Thyroid gland (tissue), 4 donors: ENCODE data around the gene ABCC8. TPM values are rescaled to one million over a fixed set of nuclear protein-coding genes. Genes with fewer than 3 reads are reported as not detected.

Source experiments
- DNase-seq, 2 donors: peaks; one replicate each; pipeline ENCODE4 v3.0.0-alpha.2; 2019
- H3K27ac ChIP-seq, 3 donors: fragments of 200-600 bp; sonication (generic); 1 replicate in 2 of 3; 2 replicates in 1 of 3; pipeline ENCODE4 v1.5.1; 2016 to 2019; ENCODE audit warnings: mild to moderate bottlenecking in 1 of 3, moderate library complexity in 1 of 3
- H3K27me3 ChIP-seq: fragments of 200-600 bp; sonication (generic); one replicate; pipeline ENCODE4 v1.5.1; 2019
- H3K36me3 ChIP-seq, 2 donors: fragments of 200-600 bp; sonication (generic); one replicate each; pipeline ENCODE4 v1.5.1; 2016 to 2019
- H3K4me1 ChIP-seq, 2 donors: fragments of 200-600 bp; sonication (generic); one replicate each; pipeline ENCODE4 v1.5.1; 2017 to 2019
- H3K4me3 ChIP-seq, 3 donors: fragments of 200-600 bp; sonication (generic); replicated peaks in 1 of 3; 1 replicate in 2 of 3; 2 replicates in 1 of 3; pipeline ENCODE4 v1.5.1; 2016; ENCODE audit warnings: mild to moderate bottlenecking in 1 of 3
- H3K9me3 ChIP-seq: fragments of 200-600 bp; sonication (generic); one replicate; pipeline ENCODE4 v1.5.1; 2017
- POLR2A ChIP-seq, 2 donors: fragments of 450-650 bp; IDR thresholded peaks; one replicate each; pipeline ENCODE4 v1.6.1; 2017; ENCODE audit warnings: antibody characterized with exemption in 2 of 2, mild to moderate bottlenecking in 2 of 2, moderate library complexity in 1 of 2
- WGBS, 2 donors: methylation state at CpG; one replicate each; pipeline ENCODE4 v1.1.5; 2017; 5-methylcytosine and 5-hydroxymethylcytosine counted together
- intact Hi-C: fragments of 100-400 bp; cut with DNase I; formaldehyde crosslinking; loops from one replicate; pipeline ENCODE4 v1.15.1; 2023
- total RNA-seq, 4 donors: library from RNA; depleted of rRNA; stranded (reverse); fragments of >200 nt; gene quantifications; one replicate each; pipeline ENCODE4 v1.2.3, GENCODE V29; 2016
- TF ChIP-seq, protein P1 (sequence below), 6 experiments: fragments of 200-600 bp in 3 of 6; fragments of 450-650 bp in 3 of 6; sonication (generic) in 3 of 6; IDR thresholded peaks; one replicate each; pipeline ENCODE4 v1.5.1; 2016 to 2019; ENCODE audit warnings: antibody characterized with exemption in 6 of 6, mild to moderate bottlenecking in 2 of 6, inconsistent platforms in 1 of 6, moderate library complexity in 1 of 6

The ABCC8 gene
- total RNA-seq, 4 donors from 2014 or later: 10.9 to 19.1 (median 15.1) TPM

DNA sequence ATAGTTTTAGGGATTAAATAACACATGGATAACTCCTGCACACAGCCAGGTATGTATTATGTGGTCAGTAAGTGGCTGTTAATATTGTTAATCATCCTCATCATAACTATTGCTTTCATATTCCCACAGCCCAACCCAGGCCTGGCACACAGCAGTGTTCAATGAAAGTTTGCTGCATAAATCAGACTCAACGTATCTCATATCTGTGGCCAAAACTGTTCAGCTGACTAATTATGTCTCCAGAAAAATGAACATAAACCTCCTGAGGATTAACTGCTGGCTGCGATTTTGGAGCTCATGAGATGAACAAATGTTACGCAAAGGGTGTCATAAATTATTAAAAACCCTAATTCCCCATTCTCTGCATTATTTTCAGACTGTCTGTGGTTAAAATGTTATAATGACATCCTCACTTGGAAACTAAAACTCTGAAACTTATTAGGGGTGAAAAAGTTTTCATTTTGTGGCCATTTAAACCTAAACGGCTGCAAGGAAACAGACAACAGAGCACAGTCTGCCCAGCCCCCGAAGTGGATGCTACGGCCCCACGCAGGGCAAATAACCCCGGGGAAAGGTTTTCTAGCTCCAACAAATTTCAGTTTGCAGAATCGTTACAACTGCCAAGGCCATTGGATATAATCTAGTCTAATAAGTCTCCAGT, 17.3 kb downstream of the ABCC8 start:
- Histone ChIP-seq H3K27ac (no peak overlapping the region), H3K27me3 (no peaks in the 10 kb centered on the region), H3K4me3 (no peak overlapping the region), H3K36me3 (no peaks in the 10 kb centered on the region), H3K9me3 (no peaks in the 10 kb centered on the region), H3K4me1 (no peaks in the 10 kb centered on the region)
- DNase-seq: no peak
- WGBS, 2 donors: 74 to 76% methylated on average over 9 of the region's 9 CpGs
- intact Hi-C loops: no loop called here
- no peak for TF ChIP-seq POLR2A (IDR thresholded peaks at IDR 0.05)
- TF ChIP-seq, protein P1, sequence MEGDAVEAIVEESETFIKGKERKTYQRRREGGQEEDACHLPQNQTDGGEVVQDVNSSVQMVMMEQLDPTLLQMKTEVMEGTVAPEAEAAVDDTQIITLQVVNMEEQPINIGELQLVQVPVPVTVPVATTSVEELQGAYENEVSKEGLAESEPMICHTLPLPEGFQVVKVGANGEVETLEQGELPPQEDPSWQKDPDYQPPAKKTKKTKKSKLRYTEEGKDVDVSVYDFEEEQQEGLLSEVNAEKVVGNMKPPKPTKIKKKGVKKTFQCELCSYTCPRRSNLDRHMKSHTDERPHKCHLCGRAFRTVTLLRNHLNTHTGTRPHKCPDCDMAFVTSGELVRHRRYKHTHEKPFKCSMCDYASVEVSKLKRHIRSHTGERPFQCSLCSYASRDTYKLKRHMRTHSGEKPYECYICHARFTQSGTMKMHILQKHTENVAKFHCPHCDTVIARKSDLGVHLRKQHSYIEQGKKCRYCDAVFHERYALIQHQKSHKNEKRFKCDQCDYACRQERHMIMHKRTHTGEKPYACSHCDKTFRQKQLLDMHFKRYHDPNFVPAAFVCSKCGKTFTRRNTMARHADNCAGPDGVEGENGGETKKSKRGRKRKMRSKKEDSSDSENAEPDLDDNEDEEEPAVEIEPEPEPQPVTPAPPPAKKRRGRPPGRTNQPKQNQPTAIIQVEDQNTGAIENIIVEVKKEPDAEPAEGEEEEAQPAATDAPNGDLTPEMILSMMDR (IDR thresholded peaks at IDR 0.05): no peak

DNA sequence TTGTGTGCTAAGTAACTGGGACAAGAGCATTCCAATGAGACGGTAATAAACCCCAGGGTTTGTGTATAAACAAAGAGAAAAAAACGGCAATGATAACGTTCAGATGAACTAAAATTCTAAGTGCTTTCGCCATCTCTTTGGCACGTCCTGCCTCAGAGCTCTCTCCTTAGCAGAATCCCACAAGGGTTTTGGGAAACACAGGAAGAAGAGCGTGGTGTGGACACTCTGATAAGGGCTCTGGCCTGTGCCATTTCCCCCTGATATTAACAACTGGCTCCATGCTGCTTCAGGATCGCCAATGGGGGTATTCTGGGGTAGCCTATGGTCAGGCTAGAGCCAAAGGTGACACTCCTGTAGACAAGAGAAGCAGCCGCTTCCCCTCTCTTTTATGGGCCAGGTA, 18.4 kb downstream of the ABCC8 start:
- H3K27me3 ChIP-seq: no peaks in the 10 kb centered on the region
- TF ChIP-seq POLR2A (IDR thresholded peaks at IDR 0.05): no peak
- TF ChIP-seq, protein P1 (IDR thresholded peaks at IDR 0.05): no peak
- no peaks in the 10 kb centered on the region for H3K36me3 ChIP-seq
- no peak overlapping the region for H3K27ac ChIP-seq
- H3K4me3 ChIP-seq: no peak overlapping the region
- WGBS, 2 donors: 60 to 64% methylated on average over 8 of the region's 8 CpGs
- no peak for DNase-seq
- intact Hi-C loops: no loop called here
- H3K4me1 ChIP-seq: no peaks in the 10 kb centered on the region
- no peaks in the 10 kb centered on the region for H3K9me3 ChIP-seq

DNA sequence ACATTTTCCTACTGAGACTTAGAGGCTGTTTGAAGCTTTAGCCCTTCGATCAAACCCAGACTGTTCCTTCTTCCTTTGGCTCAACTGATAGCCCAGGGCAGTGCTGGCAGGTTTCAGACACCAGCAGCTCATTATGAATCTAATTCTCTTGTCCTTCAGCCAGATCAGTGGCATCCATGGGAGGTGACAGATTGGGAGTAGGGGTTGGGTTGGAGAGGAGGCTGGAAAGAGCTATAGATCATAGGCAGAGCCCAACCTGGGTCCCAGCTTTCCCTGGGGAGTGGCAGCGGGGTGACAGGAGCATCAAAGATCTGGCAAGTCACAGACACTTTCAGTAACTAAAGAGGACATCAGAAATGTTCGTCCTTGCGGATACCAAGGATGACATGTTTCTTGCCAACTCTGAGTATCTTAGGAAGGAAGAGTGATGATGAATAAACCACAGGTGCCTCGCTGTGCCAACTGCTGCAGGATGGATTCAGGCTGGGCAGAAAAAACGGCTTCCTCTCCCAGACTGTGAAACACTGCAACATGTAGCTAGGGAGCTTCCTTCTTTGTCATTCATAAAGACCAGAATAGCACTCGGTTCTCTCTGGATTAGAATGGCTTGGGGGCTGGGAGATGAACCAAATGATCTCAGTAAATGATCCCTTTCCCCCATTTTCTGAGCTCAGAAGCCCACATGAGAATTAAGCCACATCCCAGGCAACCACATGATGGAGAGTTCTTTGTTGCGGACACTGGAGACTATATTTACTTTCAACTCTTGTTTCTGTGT, 19.1 kb downstream of the ABCC8 start:
- Histone ChIP-seq H3K4me1 (no peaks in the 10 kb centered on the region), H3K27ac (no peak overlapping the region), H3K9me3 (no peaks in the 10 kb centered on the region), H3K27me3 (no peaks in the 10 kb centered on the region), H3K36me3 (no peaks in the 10 kb centered on the region), H3K4me3 (no peak overlapping the region)
- 66 to 70% methylated on average over 8 of the region's 8 CpGs for WGBS, 2 donors
- intact Hi-C loops: no loop called here
- TF ChIP-seq, protein P1 (IDR thresholded peaks at IDR 0.05): no peak
- TF ChIP-seq POLR2A (IDR thresholded peaks at IDR 0.05): no peak
- DNase-seq: no peak

DNA sequence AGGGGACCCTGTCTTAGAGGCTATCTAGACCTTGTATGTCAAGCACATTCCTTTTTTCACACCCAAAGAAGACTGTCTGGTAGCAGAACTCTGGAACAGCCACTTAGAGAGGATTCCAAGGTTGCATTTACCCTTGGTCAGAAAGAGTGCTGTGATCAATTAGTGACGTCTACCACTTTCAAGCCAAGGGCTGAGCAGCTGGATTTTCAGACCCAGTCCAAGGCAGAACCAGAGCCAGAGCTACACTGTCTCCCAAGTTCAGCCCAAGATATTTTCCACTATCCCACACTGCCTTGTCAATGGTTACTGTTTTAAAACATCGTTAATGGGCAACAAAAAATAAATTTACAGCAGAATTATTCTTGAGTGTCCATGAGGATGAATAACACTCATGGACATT, 24.0 kb downstream of the ABCC8 start:
- Histone ChIP-seq H3K27ac (no peak overlapping the region), H3K4me1 (no peaks in the 10 kb centered on the region), H3K9me3 (no peaks in the 10 kb centered on the region), H3K36me3 (no peaks in the 10 kb centered on the region), H3K4me3 (no peak overlapping the region), H3K27me3 (no peaks in the 10 kb centered on the region)
- TF ChIP-seq, protein P1 (IDR thresholded peaks at IDR 0.05): no peak
- TF ChIP-seq POLR2A (IDR thresholded peaks at IDR 0.05): no peak
- no peak for DNase-seq
- 86 to 90% methylated on average over 2 of the region's 2 CpGs for WGBS, 2 donors
- intact Hi-C loops: no loop called here

DNA sequence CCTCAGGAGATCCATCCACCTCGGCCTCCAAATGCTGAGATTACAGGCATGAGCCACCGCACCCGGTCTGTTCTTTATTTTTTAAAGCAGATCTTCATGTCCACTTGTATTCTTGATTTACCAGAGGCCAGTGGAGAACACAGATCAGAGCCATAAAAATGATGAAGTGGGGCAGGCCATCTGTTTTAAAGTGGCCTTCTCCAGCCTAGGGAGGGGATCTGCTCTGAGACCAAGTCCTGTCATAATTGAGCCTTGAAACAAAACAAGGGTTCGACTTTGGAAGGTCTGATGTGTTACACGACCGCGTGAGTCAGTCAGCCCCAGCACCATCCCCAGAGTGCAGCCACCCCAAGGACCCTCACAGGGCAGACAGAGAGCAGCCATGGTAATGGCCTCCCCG, 27.5 kb downstream of the ABCC8 start:
- H3K4me1 ChIP-seq: no peaks in the 10 kb centered on the region
- DNase-seq: no peak
- TF ChIP-seq, protein P1 (IDR thresholded peaks at IDR 0.05): no peak
- TF ChIP-seq POLR2A (IDR thresholded peaks at IDR 0.05): no peak
- no peaks in the 10 kb centered on the region for H3K36me3 ChIP-seq
- WGBS, 2 donors: 78 to 83% methylated on average over 8 of the region's 8 CpGs
- intact Hi-C loops: no loop called here
- H3K4me3 ChIP-seq: no peak overlapping the region
- no peaks in the 10 kb centered on the region for H3K27me3 ChIP-seq
- no peak overlapping the region for H3K27ac ChIP-seq
- no peaks in the 10 kb centered on the region for H3K9me3 ChIP-seq
